SK-N-SH treated with all-trans-retinoic acid at 6 μM for 48 hours (cell line): ENCODE data around the gene AGBL5.

Source experiments
- ISL1 ChIP-seq: fragments of 250-450 bp; sonication (Bioruptor Pico); IDR thresholded peaks from 2 replicates; pipeline ENCODE4 v2.1.2; 2022; ENCODE audit warnings: mild to moderate bottlenecking, moderate library complexity
- RARB ChIP-seq: fragments of 250-450 bp; sonication (Bioruptor Pico); IDR thresholded peaks from 2 replicates; pipeline ENCODE4 v1.8.0; 2021; ENCODE audit warnings: mild to moderate bottlenecking, moderate library complexity

DNA sequence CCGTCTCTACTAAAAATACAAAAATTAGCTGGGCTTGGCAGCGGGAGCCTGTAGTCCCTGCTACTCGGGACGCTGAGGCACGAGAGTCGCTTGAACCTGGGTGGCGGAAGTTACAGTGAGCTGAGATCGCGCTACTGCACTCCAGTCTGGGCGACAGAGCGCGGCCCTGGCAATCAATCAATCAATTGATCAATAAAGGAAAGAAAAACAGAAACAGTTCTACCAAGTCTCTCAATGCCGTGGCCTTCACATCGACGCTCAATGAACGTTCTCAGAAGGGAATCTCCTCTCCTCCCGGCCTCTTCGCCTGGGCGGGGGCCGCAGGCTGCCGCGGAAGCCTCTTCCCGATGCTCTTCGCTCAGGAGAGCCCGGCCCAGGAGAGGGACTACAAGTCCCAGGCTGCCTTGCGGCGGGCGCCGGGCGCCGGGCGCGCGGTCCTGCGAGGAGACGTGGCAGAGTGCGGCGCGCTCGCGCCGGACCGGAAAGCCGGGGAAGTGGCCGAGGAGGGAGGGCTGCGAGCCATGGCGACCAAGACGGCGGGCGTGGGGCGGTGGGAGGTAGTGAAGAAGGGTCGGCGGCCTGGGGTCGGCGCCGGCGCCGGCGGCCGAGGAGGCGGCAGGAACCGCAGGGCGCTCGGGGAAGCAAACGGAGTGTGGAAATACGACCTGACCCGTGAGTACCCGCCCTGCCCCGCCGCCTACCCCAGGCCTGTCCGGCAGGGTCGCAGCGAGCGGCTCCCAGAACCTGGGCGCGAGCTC lies 18.8 kb upstream of the AGBL5 start, which contains the start of gene TMEM214:
- TF ChIP-seq RARB (CRISPR knock-in tag): no peak
- TF ChIP-seq ISL1 (CRISPR knock-in tag): no peak
